Spleen (tissue), 11 donors: Measurements from ENCODE around the gene GPR156. TPM values are rescaled to one million over a fixed set of nuclear protein-coding genes. Genes with fewer than 3 reads are reported as not detected.
A peak's percentile ranks its signal among the peaks of the same experiment; 100 is the strongest.

ENCODE experiments used
- DNase-seq: peaks from one replicate; pipeline ENCODE4 v3.0.0-alpha.2; 2020
- H3K27ac ChIP-seq, 8 donors: fragments of 200-600 bp; sonication (generic) in 7 of 8; 1 replicate in 4 of 8; 2 replicates in 4 of 8; pipeline versions ENCODE4 v1.5.0 to v1.8.0; 2016 to 2021; ENCODE audit warnings: inconsistent platforms in 4 of 8, mild to moderate bottlenecking in 4 of 8, moderate library complexity in 1 of 8
- H3K27me3 ChIP-seq, 7 donors: fragments of 200-600 bp; sonication (generic) in 6 of 7; replicated peaks in 1 of 7; 1 replicate in 4 of 7; 2 replicates in 3 of 7; pipeline versions ENCODE4 v1.5.0 to v1.8.0; 2016 to 2021; ENCODE audit warnings: inconsistent platforms in 3 of 7, mild to moderate bottlenecking in 1 of 7
- H3K36me3 ChIP-seq, 6 donors: fragments of 200-600 bp; sonication (generic) in 5 of 6; 1 replicate in 4 of 6; 2 replicates in 2 of 6; pipeline versions ENCODE4 v1.5.0 to v1.8.0; 2016 to 2021; ENCODE audit warnings: inconsistent platforms in 2 of 6
- H3K4me1 ChIP-seq, 6 donors: fragments of 200-600 bp; sonication (generic) in 5 of 6; 1 replicate in 3 of 6; 2 replicates in 3 of 6; pipeline versions ENCODE4 v1.5.0 to v1.8.0; 2016 to 2021; ENCODE audit warnings: inconsistent platforms in 3 of 6
- H3K4me3 ChIP-seq, 8 donors: fragments of 200-600 bp; sonication (generic) in 7 of 8; 1 replicate in 4 of 8; 2 replicates in 4 of 8; pipeline versions ENCODE4 v1.5.0 to v1.8.0; 2016 to 2021; ENCODE audit warnings: inconsistent platforms in 4 of 8, mild to moderate bottlenecking in 4 of 8, moderate library complexity in 2 of 8
- H3K9me3 ChIP-seq, 8 donors: fragments of 200-600 bp; sonication (generic) in 7 of 8; 1 replicate in 4 of 8; 2 replicates in 4 of 8; pipeline versions ENCODE4 v1.5.0 to v1.8.0; 2016 to 2021; ENCODE audit warnings: inconsistent platforms in 4 of 8
- CTCF ChIP-seq, 11 experiments: fragments of 200-600 bp in 7 of 11; fragments of 450-650 bp in 4 of 11; sonication (generic) in 4 of 11; IDR thresholded peaks in 8 of 11; conservative IDR thresholded peaks in 3 of 11; 1 replicate in 7 of 11; 2 replicates in 4 of 11; pipeline versions ENCODE4 v1.4.0 to v1.8.0; 2016 to 2021; ENCODE audit warnings: antibody characterized with exemption in 11 of 11, inconsistent platforms in 4 of 11, mild to moderate bottlenecking in 1 of 11
- POLR2A ChIP-seq, 3 donors: fragments of 450-650 bp; IDR thresholded peaks; one replicate each; pipeline ENCODE4 v1.5.1; 2017; ENCODE audit warnings: antibody characterized with exemption in 3 of 3, mild to moderate bottlenecking in 1 of 3
- POLR2AphosphoS5 ChIP-seq, 3 donors: sonication (generic); formaldehyde crosslinking; IDR thresholded peaks; one replicate each; pipeline ENCODE4 v1.5.1; 2017; ENCODE audit warnings: antibody characterized with exemption in 3 of 3
- WGBS, 5 donors: extraction: QIAGEN DNeasy Blood & Tissue Kit in 3 of 5; methylation state at CpG; one replicate each; pipeline versions ENCODE4 v1.1.5 to v1.1.7; 2013 to 2018; 5-methylcytosine and 5-hydroxymethylcytosine counted together
- intact Hi-C: fragments of 100-400 bp; cut with DNase I; formaldehyde crosslinking; loops from one replicate; pipeline ENCODE4 v1.15.0; 2023; ENCODE audit warnings: low total_unique reads
- polyA plus RNA-seq, 3 donors: library from polyadenylated mRNA; stranded (reverse); fragments of 200-250 nt; gene quantifications; one replicate each; pipeline ENCODE4 v1.2.1, GENCODE V29; 2013
- total RNA-seq, 7 donors: library from RNA; depleted of rRNA in 3 of 7; stranded (reverse); fragments of >200 nt in 3 of 7; fragmentation: NEBNext Ultra II Directional in 4 of 7; extraction: Animal tissue kit (Norgen Biotek cat#: 25700) in 4 of 7; gene quantifications; one replicate each; pipeline versions ENCODE4 v1.1.0 to v1.2.1, GENCODE V29; 2016 to 2021
- donor health status: healthy with polysubstance abuse.
- donor health status: DM: no; HTN: no; CAD: no; lungs with moderate emphysema.
- donor health status: DM: no; HTN: no; CAD: no.
- donor health status: Bipolar disorder and iron deficiency.
- donor health status: healthy.
- donor health status: DM: no; HTN: no; CAD: no.
- donor health status: DM: yes; HTN: yes; CAD: no.

Gene GPR156
- total and polyA plus RNA-seq, 10 donors: 0.03 to 0.41 (median 0.18) TPM; not detected in 4

GRCh38 chr3:120181632-120182031, 103.4 kb downstream of the GPR156 start:
- H3K9me3 ChIP-seq: no peaks in the 10 kb centered on the region
- 93 to 100% (median 100%) methylated on average over 1 of the region's 1 CpG for WGBS, 5 donors
- H3K27me3 ChIP-seq: no peaks in the 10 kb centered on the region
- intact Hi-C loops: no loop called here
- no peaks in the 10 kb centered on the region for H3K36me3 ChIP-seq
- H3K4me1 ChIP-seq: peaks cover 0 to 12% (median 0%) of the 10 kb centered on the region in 6 donors
- H3K27ac ChIP-seq: no peak overlapping the region
- H3K4me3 ChIP-seq: no peak overlapping the region
- DNase-seq: no peak
- TF ChIP-seq POLR2A (IDR thresholded peaks at IDR 0.05): no peak
- TF ChIP-seq CTCF (IDR thresholded peaks at IDR 0.05 in 8 of 11, conservative IDR thresholded peaks at IDR 0.05 in 3 of 11): no peak
- TF ChIP-seq POLR2AphosphoS5 (IDR thresholded peaks at IDR 0.05): no peak

GRCh38 chr3:120180731-120181412, 104.2 kb downstream of the GPR156 start:
- Histone ChIP-seq H3K4me1 (peaks cover 0 to 12% (median 0%) of the 10 kb centered on the region in 6 donors), H3K36me3 (no peaks in the 10 kb centered on the region), H3K27me3 (no peaks in the 10 kb centered on the region), H3K27ac (no peak overlapping the region), H3K9me3 (no peaks in the 10 kb centered on the region), H3K4me3 (no peak overlapping the region)
- intact Hi-C loops: no loop called here
- TF ChIP-seq POLR2AphosphoS5 (IDR thresholded peaks at IDR 0.05) (no peak), CTCF (IDR thresholded peaks at IDR 0.05 in 8 of 11, conservative IDR thresholded peaks at IDR 0.05 in 3 of 11) (no peak), POLR2A (IDR thresholded peaks at IDR 0.05) (no peak)
- 80 to 92% (median 85%) methylated on average over 3 of the region's 3 CpGs for WGBS, 5 donors
- no peak for DNase-seq

- 53 to 85% (median 65%) methylated on average over 2 of the region's 2 CpGs for WGBS, 5 donors
Observed at GRCh38 chr3:120177707-120178306, 107.2 kb downstream of the GPR156 start.

More at GRCh38 chr3:120177707-120178306, 107.2 kb downstream of the GPR156 start:
- no peak for TF ChIP-seq POLR2AphosphoS5 (IDR thresholded peaks at IDR 0.05)
- no peak for TF ChIP-seq CTCF (IDR thresholded peaks at IDR 0.05 in 8 of 11, conservative IDR thresholded peaks at IDR 0.05 in 3 of 11)
- no peak for TF ChIP-seq POLR2A (IDR thresholded peaks at IDR 0.05)
- DNase-seq: no peak
- Histone ChIP-seq H3K4me1 (peaks cover 0 to 12% (median 0%) of the 10 kb centered on the region in 6 donors), H3K27me3 (no peaks in the 10 kb centered on the region), H3K9me3 (no peaks in the 10 kb centered on the region), H3K36me3 (no peaks in the 10 kb centered on the region), H3K4me3 (no peak overlapping the region), H3K27ac (peak overlapping the region in 1 of 8 donors; percentile 11)
- intact Hi-C loops: loop anchor here (10.0 kb wide), 1 partner anchor 73 kb away; no protein-coding TSS in a partner anchor
